Ishikawa (cell line): ENCODE data around the gene RALY.

ENCODE experiments used
- FOXM1 ChIP-seq: IDR thresholded peaks from 2 replicates; pipeline ENCODE4 v1.6.1; 2012; ENCODE audit warnings: low read depth, borderline replicate concordance
- NFIC ChIP-seq: IDR thresholded peaks from 2 replicates; pipeline ENCODE4 v1.6.1; 2012
- USF1 ChIP-seq: IDR thresholded peaks from 2 replicates; pipeline ENCODE4 v1.6.1; 2012
- TF ChIP-seq, protein P1 (sequence below): IDR thresholded peaks from 2 replicates; pipeline ENCODE4 v1.6.1; 2012; ENCODE audit warnings: low read depth, mild to moderate bottlenecking

DNA sequence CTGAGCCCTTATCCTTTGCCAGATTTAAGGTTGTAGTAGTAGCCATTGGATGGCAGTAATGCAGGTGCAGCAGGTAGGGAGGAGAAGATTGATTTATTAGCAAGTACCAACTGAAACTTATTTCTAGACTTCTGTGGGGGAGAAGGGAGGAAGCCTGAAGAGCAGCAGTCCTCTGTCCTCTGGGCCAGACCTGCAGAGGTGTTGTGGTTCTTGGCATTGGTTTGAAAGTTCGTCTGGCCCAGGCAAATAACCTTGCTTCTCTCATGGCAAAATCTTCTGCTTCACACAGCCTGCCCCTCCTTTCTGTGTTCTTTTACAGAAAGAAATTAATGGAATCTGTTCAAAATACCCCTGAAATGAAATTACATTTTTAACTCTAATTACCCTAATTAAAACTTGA, 24.5 kb downstream of the RALY start:
- no peak for TF ChIP-seq NFIC
- TF ChIP-seq, protein P1, sequence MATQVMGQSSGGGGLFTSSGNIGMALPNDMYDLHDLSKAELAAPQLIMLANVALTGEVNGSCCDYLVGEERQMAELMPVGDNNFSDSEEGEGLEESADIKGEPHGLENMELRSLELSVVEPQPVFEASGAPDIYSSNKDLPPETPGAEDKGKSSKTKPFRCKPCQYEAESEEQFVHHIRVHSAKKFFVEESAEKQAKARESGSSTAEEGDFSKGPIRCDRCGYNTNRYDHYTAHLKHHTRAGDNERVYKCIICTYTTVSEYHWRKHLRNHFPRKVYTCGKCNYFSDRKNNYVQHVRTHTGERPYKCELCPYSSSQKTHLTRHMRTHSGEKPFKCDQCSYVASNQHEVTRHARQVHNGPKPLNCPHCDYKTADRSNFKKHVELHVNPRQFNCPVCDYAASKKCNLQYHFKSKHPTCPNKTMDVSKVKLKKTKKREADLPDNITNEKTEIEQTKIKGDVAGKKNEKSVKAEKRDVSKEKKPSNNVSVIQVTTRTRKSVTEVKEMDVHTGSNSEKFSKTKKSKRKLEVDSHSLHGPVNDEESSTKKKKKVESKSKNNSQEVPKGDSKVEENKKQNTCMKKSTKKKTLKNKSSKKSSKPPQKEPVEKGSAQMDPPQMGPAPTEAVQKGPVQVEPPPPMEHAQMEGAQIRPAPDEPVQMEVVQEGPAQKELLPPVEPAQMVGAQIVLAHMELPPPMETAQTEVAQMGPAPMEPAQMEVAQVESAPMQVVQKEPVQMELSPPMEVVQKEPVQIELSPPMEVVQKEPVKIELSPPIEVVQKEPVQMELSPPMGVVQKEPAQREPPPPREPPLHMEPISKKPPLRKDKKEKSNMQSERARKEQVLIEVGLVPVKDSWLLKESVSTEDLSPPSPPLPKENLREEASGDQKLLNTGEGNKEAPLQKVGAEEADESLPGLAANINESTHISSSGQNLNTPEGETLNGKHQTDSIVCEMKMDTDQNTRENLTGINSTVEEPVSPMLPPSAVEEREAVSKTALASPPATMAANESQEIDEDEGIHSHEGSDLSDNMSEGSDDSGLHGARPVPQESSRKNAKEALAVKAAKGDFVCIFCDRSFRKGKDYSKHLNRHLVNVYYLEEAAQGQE, result no peak
- no peak for TF ChIP-seq FOXM1
- TF ChIP-seq USF1, result no peak
